AG08395 (cell line): Measurements from ENCODE around the gene GNG5.
"Not testable (repeated sequence)": the region's sequence is repeated elsewhere in the genome, so short reads cannot be mapped to it uniquely, and the experiment has no call there.

Source experiments
- DNase-seq: peaks from one replicate; pipeline ENCODE4 v3.0.0; 2012; ENCODE audit warnings: mixed read lengths, low spot score

GNG5 gene

GRCh38 chr1:84506002-84506728, at the start of gene GNG5, which contains the start of gene SPATA1:
GNG5 (minus strand) TSS chr1:84506581; CDS start chr1:84506091, 490 bp downstream.
SPATA1 (plus strand) TSS chr1:84506386; CDS start chr1:84516360, 9,974 bp downstream.
- DNase-seq = peak; percentile 99

DNA sequence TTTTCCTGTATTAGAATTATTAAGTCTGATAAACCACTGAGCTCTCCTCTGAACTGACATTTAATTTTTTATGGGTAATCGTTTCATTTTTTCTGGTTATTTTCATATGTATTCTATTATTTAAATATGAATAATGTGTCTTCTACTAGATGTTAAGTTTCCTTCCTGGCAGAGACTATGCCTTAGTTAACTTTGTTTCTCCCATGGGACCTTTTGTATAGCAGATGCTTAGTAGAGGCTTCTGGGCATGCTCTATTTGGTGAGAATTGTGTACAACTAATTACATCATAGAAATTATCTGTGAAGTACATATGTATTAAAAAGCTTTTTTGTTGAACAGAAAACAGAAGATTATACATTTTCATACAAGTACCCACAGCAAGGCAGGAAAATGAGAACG, 44.4 kb upstream of the GNG5 start:
- no peak for DNase-seq

DNA sequence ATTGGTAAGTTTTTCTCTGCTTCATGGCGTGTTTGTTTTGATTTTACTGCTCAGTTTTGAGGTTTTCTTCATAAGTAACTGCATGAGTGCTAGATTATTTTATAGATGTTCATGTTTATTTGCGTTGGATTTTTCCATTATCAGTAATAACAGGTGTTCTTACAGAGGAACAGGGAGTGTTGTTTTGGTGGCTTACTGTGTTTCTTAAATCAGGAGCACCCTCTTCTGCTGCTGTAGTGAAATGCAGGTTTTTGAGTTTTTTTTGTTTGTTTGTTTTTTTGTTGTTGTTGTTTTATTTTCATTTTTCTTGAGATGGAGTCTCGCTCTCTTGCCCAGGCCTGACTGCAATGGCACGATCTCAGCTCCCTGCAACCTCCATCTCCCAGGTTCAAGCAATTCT, 35.3 kb upstream of the GNG5 start:
- no peak for DNase-seq

DNA sequence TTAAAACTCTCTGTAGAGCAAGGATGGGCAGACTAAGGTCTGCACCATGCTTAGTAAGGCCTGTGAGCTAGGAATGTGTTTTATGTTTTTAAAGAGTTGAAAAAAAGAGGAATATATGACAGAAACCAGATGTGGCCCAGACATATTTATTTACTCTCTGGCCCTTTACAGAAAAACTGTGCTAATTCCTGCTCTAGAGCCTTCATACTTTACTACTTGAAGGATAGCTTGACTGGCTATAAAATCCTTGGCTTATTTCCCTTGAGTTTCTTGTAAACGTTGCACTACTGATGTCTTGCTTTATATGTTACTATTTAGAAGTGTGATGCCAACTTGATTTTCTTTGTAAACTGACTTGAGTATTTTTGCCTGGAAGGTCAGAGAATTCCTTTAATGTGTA, 34.4 kb upstream of the GNG5 start:
- no peak for DNase-seq

GRCh38 chr1:84539972-84540371, 33.6 kb upstream of the GNG5 start:
- DNase-seq = no peak

GRCh38 chr1:84538599-84538998, 32.2 kb upstream of the GNG5 start:
- no peak for DNase-seq

DNA sequence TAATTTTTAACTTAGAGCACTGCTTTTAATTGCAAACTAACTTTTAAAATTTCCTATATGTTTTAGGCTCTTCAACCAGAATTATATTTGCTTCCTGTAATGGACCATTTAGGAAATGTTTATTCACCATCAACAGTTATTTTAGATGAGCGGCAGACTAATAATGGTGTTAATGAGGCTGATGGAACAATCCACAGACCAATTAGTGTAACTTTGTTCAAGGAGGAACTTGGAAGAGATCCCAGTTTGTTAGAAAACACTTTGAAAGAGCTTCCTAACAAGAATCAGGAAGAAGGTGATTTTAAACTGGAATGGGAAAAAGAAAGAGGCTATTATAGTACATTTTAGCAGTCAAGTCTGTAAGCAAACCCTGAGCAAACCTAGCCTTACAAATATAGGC, 19.4 kb upstream of the GNG5 start:
- DNase-seq = no peak

DNA sequence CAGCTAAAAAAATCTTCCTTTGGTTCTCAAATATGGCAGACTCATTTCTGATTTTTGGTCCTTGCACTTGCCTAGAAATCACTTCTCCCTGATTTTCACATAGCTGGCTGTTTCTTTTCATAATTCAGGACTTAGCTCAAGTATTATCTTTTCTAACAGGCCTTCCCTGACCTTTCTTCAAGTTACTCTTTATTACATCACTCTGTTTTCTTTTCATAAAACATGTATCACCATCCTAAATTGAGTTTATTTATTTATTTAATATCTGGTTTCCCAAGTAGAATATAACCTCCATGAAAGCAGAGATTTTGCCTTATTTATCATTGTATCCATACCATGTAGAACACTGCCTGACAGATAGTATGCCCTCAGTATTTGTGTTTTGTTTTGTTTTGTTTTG, 18.2 kb upstream of the GNG5 start:
- no peak for DNase-seq

GRCh38 chr1:84510668-84511067, 4.3 kb upstream of the GNG5 start:
- no peak for DNase-seq

DNA sequence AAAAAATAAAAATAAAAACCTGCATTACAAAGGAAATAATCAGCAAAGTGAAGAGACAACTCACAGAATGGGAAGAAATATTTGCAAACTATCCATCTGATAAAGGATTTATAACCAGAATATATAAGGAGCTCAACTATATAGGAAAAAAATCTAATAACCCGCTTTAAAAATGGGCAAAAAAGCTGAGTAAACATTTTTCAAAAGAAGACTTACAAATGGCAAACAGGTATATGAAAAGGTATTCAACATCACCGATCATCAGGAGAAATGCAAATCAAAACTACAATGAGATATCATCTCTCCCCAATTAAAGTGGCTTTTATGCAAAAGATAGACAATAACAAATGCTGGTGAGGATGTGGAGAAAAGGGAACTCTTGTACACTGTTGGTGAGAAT, 3.8 kb upstream of the GNG5 start:
- DNase-seq = no peak

DNA sequence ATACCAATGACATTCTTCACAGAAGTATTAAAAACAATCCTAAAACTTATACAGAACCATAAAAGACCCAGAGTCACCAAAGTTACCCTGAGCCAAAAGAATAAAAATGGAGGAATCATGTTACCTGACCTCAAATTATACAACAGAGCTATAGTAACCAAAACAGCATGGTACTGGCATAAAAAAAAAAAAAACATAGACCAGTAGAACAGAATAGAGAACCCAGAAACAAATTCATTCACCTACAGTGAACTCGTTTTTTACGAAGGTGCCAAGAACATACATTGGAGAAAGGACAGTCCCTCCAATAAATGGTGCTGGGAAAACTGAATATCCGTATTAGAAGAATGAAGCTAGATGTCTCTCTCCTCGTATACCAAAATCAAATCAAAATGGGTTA, 2.6 kb upstream of the GNG5 start:
- no peak for DNase-seq

DNA sequence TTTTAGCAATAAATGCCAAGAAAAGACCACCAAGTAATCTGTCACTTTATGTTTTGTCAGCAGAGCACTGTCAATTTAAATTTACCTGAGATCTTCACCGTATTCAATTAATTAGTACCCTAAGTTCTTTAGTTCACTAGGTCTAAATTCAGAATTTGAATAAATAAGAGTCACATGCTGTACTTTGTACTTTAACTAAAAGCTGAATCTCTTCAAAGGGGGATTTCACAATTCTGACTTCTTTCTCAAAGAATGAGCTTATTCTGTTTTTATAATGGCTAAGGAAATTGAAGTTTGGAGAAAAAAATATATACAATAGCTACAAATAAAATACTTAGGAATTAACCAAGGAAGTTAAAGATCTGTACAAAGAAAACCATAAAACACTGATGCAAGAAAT, 2.1 kb upstream of the GNG5 start:
- no peak for DNase-seq

DNA sequence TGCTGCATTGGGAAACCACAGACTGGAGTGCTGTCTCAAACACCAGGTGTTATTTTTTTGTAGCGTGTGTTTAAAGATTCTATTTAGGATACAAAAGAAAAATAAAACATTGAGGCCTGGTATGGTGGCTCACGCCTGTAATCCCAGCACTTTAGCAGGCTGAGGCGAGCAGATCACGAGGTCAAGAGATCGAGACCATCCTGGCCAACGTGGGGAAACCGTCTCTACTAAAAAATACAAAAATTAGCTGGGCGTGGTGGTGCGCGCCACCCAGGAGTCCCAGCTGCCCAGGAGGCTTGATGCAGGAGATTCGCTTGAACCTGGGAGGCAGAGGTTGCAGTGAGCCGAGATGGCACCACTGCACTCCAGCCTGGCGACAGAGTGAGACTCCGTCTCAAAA, 1.5 kb upstream of the GNG5 start:
- DNase-seq = not testable (repeated sequence)

DNA sequence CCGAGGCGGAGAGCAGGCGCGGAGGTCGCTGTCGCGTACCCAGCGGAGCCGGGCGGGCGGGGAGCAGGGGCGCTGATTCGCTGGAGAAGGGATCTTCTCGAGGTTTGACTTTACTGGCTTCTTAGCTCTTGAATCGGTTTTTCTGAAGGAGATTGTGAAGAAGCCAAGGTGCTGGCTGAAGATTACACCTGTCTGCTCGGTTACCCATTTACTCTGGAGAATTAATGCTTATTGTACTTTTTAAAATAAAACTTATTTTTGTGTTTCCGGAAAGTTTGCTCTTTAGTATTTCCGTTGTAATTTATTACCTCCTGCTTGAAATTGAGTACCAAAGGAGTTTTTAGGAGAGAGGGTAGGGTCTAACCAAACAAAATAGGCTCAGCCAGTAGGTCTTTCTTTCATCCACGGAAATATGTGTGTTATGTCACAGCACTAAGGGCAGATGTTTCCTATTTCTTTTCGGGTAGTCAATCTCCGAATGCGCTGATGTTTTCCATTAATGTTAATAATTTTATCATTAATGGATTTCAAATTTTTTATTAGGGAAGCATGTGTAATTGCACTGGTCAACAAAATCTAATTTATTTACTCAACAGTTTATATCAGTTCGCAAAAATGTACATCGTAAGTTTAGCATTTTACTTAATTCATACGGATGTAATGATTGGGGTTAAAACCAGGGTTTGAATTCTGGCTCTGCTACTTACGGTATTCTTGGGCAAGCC, 510 bp upstream of the GNG5 start:
- DNase-seq = no peak

GRCh38 chr1:84505493-84506001, 834 bp downstream of the GNG5 start:
- DNase-seq = peak; percentile 72

DNA sequence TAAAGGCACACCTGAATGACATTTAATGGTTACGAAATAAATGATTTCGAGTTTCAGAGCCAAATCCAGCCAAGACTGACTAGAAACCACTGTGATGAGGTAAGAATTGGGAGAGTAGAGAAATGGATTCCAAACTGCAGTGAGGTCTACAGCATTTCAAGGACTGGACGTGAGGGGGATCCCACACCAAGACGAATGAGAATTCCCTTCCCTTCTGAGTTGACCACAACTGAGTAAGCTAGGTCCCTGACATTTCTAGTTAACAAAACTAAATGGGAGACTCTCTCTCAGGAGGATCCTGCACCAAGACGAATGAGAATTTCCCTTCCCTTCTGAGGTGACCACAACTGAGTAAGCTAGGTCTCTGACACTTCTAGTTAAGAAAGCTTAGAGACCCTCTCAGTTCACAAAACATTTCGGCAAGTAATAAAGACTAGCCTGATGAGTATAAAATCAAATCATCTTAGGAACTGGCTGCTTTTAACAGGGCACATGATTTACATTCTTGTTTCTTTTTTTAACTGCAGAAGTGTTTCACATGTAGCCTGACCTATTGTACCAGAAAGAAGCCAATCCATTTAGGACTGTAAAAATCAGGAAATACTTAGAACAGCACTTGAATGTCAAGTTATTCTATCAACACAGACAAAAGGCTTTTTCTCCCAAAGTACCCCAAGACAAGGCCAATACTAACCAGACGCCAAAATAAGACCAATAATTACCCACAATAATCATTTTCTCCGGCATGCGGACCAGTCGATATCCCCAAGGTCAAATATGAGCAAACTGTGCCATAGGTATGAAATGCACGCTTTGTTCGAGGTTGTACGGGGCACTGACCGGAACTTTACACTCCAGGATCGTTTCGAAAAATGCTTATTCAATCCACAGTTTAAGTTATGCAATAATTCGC, 1.5 kb downstream of the GNG5 start:
- DNase-seq = peak; percentile 19

DNA sequence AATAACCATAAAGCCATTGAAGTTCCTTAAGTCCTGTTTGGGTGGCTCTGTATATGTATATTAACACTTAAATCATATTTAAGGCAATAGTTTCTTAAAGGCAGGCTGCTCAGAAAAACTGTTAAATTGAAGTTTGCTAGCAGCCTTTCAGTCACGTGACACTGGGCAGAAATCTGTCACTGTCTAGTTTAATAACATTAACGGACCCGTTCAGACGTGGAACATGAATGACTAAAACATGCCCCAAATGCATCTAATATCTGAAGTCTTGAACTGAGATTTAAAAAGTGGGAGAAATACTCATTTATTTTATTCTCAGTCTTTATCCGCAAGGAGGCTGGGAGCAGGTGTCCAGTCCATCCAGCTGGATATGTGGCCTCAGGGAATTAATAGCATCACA, 3.5 kb downstream of the GNG5 start:
- no peak for DNase-seq

DNA sequence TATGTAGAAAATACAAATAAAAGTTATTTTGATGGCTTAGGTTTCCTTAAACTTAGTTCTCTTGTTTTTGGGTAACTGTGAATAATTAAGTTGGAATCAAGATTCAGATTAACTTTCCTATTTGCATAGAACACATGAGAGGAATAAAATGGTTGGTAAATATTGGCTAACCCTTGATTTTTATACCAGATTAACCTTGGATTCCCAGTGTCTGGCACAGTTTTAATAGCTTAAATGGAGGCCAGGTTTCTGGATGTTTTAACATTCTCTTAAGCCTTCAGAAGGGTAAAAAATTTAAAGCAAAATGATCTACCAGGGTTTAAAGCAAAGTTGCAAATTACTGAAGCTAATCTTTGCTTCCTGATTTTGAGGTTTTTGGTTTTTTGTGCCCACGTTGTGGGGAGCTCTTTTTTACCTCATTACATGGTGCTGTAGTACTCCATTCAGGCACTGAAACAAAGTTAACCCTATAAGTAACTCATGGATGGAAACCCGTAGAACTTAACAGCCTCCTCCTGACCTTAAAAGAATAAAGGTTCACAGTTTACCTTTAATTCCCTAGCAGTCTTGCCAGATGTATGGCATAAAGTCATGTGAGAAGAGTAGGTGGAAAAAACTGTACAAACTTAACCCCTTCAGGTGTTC, 8.6 kb downstream of the GNG5 start:
- DNase-seq = no peak

DNA sequence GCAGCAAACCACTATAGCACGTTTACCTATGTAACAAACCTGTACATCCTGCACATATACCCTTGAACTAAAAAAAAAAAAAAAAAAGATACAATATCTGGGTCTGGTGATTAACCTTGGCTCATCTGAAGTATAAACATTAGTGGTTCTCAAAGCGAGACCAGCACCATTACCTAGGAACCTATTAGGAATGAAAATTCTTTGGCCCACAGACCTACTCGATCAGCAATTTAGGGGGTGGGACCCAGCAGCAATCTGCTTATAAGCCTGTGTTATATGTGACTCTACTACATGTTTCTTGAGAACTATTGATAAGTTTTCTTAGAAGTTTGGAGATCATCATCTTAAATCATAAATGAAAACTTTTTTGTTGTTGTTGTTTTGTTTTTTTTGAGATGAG, 9.9 kb downstream of the GNG5 start:
- no peak for DNase-seq

DNA sequence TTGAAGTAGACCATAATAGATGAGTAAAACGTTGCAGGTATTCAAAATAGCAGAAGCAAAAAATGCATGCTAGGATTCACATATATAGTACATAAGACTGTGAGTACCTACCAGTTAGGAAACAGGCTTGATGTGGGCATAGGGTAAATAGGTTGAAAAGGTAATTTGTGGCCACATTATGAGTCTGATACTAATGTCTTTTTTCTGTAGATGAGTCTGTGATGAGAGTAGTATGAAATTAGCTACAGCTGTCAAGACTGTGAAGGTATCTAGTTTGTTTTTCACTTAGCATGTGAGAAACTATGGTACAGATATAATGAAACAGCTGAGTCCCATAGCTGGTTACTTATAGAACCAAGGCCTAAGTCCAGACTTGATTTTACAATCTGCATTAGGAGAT, 12.6 kb downstream of the GNG5 start:
- no peak for DNase-seq

- DNase-seq = no peak
These were observed 13.7 kb downstream of the GNG5 start for GRCh38 chr1:84492726-84493125.

DNA sequence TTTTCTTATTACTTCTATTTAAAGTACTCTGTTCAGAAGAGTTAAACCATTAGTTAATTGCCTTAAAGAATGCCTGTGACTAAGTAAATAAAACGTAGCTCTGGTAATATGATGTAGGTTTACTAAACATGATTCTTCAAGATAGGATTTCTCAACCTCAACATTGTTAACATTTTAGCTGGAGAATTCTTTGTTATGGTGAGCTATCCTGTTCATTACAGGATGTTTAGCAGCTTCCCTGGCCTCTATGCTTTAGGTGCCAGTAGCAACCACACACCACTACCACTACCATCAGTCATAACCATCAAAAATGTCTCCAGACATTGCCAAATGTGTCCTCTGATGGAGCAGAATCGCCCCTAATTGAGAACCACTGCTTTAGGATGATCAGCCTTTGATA, 16.6 kb downstream of the GNG5 start:
- DNase-seq = no peak
